HG02981 (cell line): Measurements from ENCODE around the gene EPN3.

Experiments used
- ATAC-seq: cut with Tn5 transposase; IDR thresholded peaks from one replicate; pipeline ENCODE4 v1.9.1; 2021; ENCODE audit warnings: mild to moderate bottlenecking, moderate library complexity; ENCODE audit not compliant: unreplicated experiment

The EPN3 gene

DNA sequence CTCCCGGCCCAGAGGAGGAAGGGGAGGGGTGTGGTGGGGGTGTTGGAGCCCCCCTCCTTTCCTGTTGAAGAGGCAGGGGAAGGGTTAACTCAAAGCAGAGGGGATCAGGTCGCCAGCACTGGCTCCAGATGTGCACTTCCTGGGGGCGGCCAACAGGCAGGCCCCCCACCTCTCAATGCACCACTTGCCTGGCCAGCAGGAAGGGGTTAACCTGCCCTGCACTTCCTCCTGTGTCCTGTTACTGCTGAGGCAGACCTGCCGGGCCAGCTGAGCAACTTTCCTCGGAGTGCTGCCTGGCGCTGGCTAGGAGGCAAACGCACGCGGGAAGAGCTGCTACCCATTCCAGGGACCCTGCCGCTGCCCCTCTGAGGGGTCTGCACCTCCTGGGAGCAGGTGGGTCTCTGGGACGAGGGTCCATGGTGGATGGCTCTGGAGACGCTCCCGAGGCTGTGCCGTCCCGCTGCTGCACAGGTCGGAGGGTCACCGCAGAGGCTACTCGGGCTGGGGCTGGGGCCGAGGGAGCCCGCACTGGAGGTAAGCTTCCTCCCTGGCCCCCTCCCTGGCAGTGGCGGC is at the start of gene EPN3:
TSS of gene EPN3 (plus strand) at position 284 of the 573 bp plus-strand sequence. CDS start 3,822 bp downstream, outside the sequence.
- no peak for ATAC-seq

DNA sequence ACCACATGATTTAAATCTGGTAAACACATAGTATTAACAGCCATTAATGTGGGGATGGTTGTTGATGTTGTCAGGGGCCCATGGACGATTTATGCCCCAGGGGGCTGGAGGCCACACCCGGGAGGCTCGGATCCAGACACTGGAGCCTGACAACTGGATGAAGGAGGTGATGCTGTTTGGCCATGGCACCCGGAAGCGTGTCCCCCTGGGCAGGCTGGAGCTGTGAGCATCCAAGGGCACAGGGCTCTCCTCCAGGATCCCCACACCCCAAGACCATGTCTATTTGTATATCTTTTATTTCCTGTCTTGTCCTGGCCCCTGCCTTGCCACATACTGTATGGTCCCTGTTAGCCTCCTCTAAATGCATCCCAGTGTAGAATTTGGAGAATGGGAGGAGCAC is 49.3 kb upstream of the EPN3 start:
- no peak for ATAC-seq

- ATAC-seq = no peak
Measured at GRCh38 chr17:50484386-50485155, 48.0 kb upstream of the EPN3 start.

- ATAC-seq = no peak
Measured at GRCh38 chr17:50487213-50488096, 45.1 kb upstream of the EPN3 start.

DNA sequence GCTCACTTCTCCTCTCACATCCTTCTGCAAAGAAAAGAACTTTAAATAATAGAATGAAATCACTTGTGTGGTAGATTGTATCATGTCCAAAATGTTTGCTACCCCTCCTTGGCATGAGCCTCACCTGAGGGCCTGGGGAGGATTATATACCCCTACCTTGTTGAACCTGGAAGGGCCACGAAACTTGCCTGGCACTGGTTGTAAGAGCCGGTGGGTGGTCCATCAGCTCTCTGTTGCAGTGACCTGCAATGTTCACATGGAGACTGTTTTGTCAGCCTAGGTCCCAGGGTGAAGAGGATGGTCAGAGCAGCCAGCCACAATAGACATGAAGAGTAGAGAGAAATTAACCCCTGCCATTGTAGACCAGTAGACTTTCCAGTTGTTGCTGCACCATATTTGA is 43.7 kb upstream of the EPN3 start:
- ATAC-seq = no peak

GRCh38 chr17:50491505-50491904 is 41.0 kb upstream of the EPN3 start:
- ATAC-seq = no peak

DNA sequence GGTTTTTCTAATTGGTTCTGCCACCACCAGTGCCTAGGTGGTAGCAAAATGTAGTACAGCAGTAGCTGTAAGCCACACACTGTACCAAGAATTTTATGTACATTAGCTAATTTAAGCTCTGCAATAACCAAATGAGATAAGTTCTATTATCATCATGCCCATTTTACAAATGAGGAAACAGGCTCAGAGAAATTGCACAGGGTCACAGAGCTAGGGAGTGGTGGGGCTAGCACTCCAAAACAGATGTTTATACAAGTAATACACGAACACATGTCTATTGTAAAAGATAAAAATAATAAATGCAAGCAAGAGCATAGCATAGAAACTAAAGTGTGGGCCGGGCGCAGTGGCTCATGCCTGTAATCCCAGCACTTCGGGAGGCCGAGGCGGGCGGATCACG is 40.3 kb upstream of the EPN3 start:
- ATAC-seq = no peak

- ATAC-seq = no peak
Measured at GRCh38 chr17:50493744-50494143, 38.8 kb upstream of the EPN3 start.

DNA sequence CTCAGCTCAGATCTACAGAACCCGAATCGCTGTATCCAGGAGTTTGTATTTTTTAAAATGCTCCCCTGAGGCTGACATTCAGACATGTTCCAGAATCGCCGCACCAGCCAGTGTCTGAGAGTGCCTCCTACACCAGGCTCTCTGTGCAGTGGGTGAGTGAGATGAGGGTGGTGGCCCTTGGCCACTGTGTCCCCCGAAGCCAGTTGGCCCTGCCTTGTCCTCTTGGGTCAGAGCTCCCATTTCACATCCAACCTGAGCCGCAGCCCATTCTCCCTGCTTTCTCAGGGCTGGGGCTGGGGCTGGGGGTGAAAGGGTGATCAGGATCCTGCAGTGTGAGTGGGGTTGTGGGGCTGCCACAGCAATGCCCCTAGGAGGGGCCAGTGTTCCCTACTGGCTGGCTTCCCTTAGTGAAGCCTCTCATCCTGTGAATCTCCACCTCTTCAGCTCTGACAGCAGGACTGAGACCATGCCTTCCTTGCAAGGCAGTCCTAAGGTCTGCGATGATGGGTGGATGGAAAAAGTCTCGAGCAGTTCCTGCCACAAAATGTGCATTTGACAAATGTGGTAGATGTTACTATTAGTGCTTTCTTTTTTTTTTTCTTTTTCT is 37.2 kb upstream of the EPN3 start:
- ATAC-seq = no peak

DNA sequence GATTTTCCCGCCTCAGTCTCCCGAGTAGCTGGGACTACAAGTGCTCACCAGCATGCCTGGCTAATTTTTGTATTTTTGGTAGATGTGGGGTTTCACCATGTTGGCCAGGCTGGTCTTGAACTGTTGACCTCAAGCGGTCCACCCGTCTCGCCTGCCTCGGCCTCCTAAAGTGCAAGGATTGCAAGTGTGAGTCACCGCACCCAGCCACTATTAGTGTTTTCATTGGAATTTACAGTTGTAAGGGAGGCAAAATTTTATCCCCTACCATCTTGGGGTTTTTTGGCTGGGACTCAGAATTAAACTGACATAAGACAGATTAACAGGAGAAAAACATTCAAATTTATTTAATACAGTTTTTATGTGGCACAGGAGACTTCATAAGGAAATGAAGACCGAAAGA is 36.6 kb upstream of the EPN3 start:
- ATAC-seq = no peak

GRCh38 chr17:50498021-50498874 is 34.3 kb upstream of the EPN3 start:
- no peak for ATAC-seq

- ATAC-seq = no peak
Measured at GRCh38 chr17:50499270-50499669, 33.3 kb upstream of the EPN3 start.

GRCh38 chr17:50499721-50500120 is 32.8 kb upstream of the EPN3 start:
- ATAC-seq = no peak

GRCh38 chr17:50501054-50501453 is 31.5 kb upstream of the EPN3 start:
- ATAC-seq = no peak

DNA sequence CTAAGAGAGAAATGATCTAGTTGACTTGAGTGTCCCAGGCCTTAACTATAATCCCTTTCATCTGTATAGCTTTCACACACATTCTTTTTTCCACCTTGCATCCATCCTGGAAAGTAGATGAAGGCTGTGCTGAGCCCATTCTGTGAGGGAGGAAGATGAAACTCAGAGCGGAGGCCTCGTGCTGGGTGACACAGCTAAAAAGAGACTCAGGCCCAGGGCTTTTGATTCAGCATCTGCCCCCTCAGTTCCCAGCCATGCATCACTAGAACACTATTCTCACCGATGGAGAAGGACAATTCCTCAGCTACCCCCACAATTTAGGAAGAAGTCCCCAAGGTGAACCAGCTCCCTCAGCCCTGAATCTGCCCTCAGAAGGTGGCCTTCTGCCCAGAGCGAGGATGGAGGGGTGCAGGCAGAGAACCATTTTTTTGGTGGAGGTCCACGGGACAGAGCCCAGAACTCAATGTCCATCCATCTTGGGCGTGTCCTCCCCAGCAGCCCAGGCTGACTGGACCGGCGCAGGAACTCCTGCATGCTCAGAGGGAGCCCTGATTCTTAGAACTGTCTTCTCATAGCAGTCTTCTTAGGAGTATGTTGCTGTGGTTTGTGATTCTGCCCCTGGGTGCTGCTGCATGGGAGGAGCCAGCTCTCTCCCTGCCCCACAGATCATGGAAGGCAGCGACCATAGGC is 30.1 kb upstream of the EPN3 start:
- ATAC-seq = no peak

GRCh38 chr17:50505591-50506130 is 26.9 kb upstream of the EPN3 start:
- no peak for ATAC-seq

DNA sequence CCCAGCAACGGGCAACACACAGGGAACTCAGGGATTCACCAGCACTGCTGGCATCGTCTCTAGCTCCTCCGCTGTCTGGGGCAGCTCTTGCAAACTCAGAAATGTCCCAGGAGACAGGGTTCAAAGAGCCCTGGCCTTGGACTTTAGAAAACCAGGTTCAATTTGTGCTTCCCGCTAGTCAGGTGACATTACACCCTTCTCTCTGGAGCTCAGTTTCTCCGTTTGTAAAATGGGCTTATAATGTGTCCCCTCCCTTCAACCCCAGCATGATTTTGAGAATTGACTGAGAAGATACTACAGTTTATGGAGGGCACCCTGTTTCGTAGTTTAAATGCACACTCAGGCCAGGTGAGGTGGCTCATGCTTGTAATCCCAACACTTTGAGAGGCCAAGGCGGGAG is 26.2 kb upstream of the EPN3 start:
- no peak for ATAC-seq

- no peak for ATAC-seq
Measured at GRCh38 chr17:50507871-50508572, 24.5 kb upstream of the EPN3 start, which contains the start of gene MYCBPAP. TSS of gene MYCBPAP (plus strand) at chr17:50508439. CDS start at chr17:50508675, 236 bp downstream.
